Fibroblast of gingiva (primary cell): Measurements from ENCODE around the gene BIRC5.
"Not testable (repeated sequence)": the region's sequence is repeated elsewhere in the genome, so short reads cannot be mapped to it uniquely, and the experiment has no call there.

Experiments used
- DNase-seq: peaks from one replicate; pipeline ENCODE4 v3.0.0-alpha.2; 2011; ENCODE audit warnings: low read depth

Gene BIRC5

GRCh38 chr17:78225088-78225865, 11.2 kb downstream of the BIRC5 start:
- no peak for DNase-seq

- no peak for DNase-seq
Measured at GRCh38 chr17:78226055-78226758, 12.2 kb downstream of the BIRC5 start.

- no peak for DNase-seq
Measured at GRCh38 chr17:78226759-78227454, 12.9 kb downstream of the BIRC5 start.

- DNase-seq = no peak
Measured at GRCh38 chr17:78227455-78227916, 13.4 kb downstream of the BIRC5 start.

GRCh38 chr17:78228176-78228575, 14.1 kb downstream of the BIRC5 start:
- DNase-seq = no peak

GRCh38 chr17:78230252-78230962, 16.4 kb downstream of the BIRC5 start:
- DNase-seq = no peak

GRCh38 chr17:78230996-78231935, 17.2 kb downstream of the BIRC5 start, which contains the start of gene TMEM235:
Gene TMEM235, plus strand, starts transcription at chr17:78231631. Its CDS starts 393 bp downstream, at chr17:78232024.
- no peak for DNase-seq

- DNase-seq = no peak
Measured at GRCh38 chr17:78231991-78232858, 18.2 kb downstream of the BIRC5 start.

GRCh38 chr17:78232859-78233173, 18.8 kb downstream of the BIRC5 start:
- DNase-seq = no peak

- no peak for DNase-seq
Measured at GRCh38 chr17:78233678-78234077, 19.6 kb downstream of the BIRC5 start.

GRCh38 chr17:78234261-78234865, 20.3 kb downstream of the BIRC5 start:
- DNase-seq = no peak

- DNase-seq = not testable (repeated sequence)
Measured at GRCh38 chr17:78235022-78235421, 21.0 kb downstream of the BIRC5 start.

GRCh38 chr17:78235885-78236284, 21.8 kb downstream of the BIRC5 start:
- DNase-seq = no peak

- no peak for DNase-seq
Measured at GRCh38 chr17:78236362-78237127, 22.5 kb downstream of the BIRC5 start.

GRCh38 chr17:78237401-78238012, 23.5 kb downstream of the BIRC5 start:
- DNase-seq = no peak

- no peak for DNase-seq
Measured at GRCh38 chr17:78238823-78239488, 24.9 kb downstream of the BIRC5 start.

- DNase-seq = no peak
Measured at GRCh38 chr17:78239489-78239931, 25.5 kb downstream of the BIRC5 start.
